Stimulated activated CD4-positive, alpha-beta T cell treated with anti-CD3 and anti-CD28 coated beads, Interleukin-4, amount 100 ng/mL, for 48 hours (primary cell): ENCODE data around the gene ZNF326.
A peak's percentile ranks its signal among the peaks of the same experiment; 100 is the strongest.
"Not testable (repeated sequence)": the region's sequence is repeated elsewhere in the genome, so short reads cannot be mapped to it uniquely, and the experiment has no call there.

Experiments used
- DNase-seq, 2 donors: peaks; one replicate each; pipeline ENCODE4 v3.0.0-alpha.2; 2020; ENCODE audit warnings: low read depth in 2 of 2

ZNF326 gene

DNA sequence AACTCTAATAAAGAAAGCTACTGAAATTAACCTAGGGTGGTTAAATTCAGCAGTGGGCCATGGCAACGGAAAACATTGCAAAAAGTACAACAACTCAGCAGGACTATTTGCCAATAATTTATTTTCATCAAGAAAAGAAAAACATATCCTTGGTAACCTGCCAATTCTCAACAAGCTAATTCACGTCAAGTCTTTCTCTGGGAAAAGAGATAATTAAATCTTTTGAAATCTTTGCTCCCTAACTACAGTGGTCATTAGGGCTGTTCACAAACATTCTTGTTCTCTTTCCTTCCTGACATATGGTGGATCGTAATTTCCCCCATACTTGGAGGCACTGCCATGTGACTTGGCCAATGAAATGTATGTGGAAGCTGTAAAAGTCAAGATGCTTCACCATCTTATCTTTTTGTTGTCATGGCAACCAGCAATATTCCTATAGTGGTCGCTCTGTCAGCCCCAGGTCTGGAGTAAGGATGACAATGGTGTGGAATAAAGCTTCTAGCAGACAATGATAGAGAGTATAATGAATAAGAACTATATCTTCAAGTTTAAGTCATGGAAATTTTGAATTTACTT lies 29.6 kb upstream of the ZNF326 start:
- no peak for DNase-seq

- no peak for DNase-seq
Measured at GRCh38 chr1:89966656-89967055, 28.3 kb upstream of the ZNF326 start.

DNA sequence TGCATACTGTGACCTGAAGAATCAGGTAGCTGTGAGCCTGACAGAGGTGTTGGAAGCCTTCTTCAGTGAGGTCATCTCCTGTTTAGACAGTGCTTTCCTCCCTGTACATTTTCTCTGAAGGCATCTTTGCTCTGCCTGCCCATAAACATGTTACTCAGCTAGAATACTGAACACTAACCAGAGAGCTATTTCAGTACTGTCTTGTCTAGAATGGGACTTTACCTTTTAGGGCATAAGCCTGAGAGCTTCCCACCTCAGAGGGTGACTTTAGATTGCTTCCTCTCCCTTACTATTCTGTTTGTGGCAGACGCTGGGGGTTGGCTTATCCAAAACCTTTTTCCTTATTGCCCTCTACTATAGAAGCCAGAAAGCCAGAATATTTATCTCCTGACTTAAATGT lies 23.3 kb upstream of the ZNF326 start:
- no peak for DNase-seq

- DNase-seq, result no peak
Measured at GRCh38 chr1:89972024-89972423, 22.9 kb upstream of the ZNF326 start.

DNA sequence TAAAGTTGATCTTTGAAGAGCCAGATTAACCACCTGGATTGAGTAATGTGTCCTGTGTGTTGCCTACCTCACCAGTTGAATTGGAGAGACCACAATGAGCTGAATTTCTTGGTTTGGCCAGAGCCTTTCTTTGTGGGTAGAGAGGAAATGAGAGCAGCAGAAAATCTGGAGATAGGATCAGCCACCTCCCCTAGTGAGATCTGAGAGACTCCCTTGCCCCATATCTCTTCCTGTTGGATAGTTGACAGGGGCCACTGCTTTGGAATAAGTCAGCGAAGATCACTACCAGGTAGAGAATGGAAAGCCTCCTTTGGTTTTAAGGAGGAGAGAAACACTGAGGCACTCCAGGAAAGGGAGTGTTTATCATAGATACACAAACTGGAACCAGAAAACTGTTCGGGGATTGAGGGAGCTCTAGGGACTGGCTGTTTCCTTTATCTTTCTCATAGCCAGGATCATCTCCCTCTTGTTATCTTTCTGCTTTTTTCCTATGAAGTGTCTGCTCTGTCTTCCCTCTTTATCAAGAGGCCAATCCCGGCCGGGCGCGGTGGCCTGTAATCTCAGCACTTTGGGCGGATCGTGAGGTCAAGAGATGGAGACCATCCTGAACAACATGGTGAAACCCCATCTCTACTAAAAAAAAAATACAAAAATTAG lies 21.3 kb upstream of the ZNF326 start:
- no peak for DNase-seq

- DNase-seq, result no peak
Measured at GRCh38 chr1:89974256-89974655, 20.7 kb upstream of the ZNF326 start.

DNA sequence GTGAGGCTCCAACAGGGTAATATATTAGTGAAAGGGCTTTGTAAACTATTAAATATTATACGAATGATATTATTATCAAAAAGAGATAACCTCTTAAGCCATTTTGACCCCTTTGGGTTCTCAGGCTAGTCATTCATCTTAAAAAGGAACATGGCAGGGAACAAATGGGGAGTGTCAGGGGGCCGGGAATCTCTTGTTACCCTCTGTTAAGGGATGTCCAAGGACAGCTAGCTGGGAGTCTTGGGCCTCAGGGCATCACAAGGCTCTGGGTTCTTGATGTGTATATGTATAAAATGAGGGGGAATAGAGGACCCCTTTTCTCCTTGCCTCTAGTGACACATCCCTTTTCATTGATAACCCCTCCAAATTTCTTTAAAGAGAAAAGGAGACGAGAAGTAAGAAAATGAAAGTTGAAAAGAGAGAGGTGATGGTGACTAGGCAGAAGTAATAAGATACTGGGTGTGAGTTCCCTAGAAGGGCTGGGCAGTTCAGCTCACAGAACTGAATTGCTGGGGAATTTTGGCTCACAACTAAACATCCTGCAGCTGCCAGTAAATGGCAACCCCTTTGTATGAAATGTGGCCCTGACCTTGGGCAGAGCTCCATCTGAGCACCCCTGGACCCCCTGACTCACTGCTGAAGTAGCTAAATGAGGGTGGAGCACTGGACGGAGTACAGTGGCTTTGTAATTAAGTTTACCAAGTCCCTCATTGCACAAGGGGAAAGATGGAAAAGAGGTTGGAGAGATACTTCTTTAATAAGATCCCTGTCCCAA lies 20.0 kb upstream of the ZNF326 start:
- DNase-seq, result no peak

DNA sequence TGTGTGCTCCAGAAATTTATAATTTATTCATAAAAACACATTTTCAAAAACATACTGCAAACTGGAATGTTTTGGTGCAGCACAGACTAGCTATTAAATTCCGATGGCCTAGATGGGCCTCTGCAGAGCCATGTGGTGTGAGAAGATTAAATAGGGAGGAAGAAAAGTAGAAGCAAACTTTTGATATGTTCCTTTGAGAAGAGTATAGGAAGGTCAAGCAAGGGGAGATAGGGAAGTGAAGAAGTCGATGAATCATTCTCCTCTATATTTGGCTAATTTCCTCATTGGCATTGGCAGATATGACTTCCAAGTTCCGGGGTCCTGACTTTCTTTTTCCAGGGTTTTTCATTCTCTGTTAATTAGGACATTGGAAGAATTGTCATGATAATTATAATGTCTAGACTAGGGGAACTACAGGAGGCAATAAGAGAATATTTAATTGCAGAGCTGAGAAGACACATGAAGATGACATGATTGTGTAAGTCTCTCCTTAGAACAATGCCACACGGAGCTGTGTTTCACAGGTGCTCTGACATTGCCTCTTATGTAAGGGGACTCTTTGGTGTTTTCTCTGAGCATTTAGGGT lies 19.3 kb upstream of the ZNF326 start:
- DNase-seq, result no peak

GRCh38 chr1:89978755-89979154 lies 16.2 kb upstream of the ZNF326 start:
- no peak for DNase-seq

DNA sequence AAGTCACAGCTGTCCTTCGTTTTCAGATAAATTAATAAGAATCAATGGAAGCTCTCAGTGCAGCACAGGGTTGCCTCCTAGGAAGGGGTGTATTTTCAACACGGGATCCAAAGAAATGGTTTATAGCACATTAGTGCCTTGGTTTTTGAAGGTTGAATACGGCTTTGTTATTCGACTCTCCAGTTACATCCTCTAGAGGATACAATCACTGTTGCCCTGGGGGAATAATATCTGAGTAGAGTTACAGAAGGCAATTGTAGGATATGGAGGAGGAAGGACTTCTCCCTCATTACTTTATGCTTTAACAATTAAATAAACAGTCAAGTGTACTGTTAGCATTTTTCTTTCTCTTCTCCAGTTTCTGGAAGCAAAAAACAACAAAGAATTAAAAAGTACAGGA lies 14.3 kb upstream of the ZNF326 start:
- no peak for DNase-seq

GRCh38 chr1:89982846-89983245 lies 12.1 kb upstream of the ZNF326 start:
- DNase-seq, result not testable (repeated sequence)

DNA sequence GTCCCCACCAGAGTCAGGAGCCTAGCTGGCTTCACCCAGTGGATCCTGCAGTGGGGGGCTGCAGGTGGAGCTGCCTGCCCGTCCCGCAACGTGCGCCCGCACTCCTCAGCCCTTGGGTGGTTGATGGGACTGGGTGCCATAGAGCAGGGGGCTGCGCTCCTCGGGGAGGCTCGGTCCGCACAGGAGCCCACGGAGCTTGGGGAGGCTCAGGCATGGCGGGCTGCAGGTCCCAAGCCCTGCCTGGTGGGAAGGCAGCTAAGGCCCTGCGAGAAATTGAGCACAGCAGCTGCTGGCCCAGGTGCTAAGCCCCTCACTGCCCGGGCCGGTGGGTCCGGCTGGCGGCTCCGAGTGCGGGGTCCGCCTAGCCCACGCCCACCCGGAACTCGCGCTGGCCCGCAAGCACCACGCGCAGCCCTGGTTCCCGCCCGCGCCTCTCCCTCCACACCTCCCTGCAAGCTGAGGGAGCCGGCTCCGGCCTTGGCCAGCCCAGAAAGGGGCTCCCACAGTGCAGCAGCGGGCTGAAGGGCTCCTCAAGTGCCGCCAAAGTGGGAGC lies 10.3 kb upstream of the ZNF326 start:
- not testable (repeated sequence) for DNase-seq

DNA sequence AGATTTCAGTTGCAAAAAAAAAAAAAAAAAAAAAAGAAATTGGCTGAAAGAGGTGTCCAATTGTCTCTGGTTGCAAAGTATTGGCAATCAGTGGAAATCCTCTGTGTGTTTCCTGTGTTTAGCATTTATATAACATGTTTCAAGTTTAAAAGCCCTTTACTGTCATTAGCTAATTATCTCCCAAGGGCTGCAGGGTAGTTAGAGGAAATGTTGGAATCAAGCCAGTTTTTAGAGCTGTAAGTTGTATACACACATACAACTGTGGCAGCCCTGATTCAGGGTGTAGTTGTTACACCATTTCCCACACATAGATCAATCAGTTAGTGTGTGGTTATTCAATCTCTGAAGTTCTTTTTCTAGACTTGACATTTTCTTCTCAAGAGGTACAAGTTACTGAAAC lies 8.9 kb upstream of the ZNF326 start:
- no peak for DNase-seq

GRCh38 chr1:89987159-89987819 lies 7.6 kb upstream of the ZNF326 start:
- DNase-seq, result peak in 1 of 2 donors; percentile 32

GRCh38 chr1:89989099-89989498 lies 5.8 kb upstream of the ZNF326 start:
- no peak for DNase-seq

DNA sequence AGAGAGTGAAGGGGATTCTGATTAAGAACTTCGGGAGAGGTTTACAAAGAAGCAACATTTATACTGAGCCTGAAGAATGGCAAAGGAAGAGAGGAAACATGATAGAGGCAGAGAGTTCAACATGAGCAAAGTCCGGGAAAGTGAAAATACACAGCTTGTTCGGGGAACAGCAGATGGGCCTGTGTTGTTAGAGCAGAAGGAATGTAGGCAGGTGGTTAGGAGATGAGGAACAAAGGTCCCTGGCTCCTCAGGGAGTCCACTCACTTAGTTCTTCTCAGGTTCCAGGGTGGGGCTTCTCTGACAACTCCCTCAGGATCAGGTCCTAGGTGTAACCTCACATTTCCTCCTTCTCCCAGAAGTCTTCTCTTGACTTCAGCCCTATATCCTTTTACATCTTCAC lies 5.1 kb upstream of the ZNF326 start:
- no peak for DNase-seq

DNA sequence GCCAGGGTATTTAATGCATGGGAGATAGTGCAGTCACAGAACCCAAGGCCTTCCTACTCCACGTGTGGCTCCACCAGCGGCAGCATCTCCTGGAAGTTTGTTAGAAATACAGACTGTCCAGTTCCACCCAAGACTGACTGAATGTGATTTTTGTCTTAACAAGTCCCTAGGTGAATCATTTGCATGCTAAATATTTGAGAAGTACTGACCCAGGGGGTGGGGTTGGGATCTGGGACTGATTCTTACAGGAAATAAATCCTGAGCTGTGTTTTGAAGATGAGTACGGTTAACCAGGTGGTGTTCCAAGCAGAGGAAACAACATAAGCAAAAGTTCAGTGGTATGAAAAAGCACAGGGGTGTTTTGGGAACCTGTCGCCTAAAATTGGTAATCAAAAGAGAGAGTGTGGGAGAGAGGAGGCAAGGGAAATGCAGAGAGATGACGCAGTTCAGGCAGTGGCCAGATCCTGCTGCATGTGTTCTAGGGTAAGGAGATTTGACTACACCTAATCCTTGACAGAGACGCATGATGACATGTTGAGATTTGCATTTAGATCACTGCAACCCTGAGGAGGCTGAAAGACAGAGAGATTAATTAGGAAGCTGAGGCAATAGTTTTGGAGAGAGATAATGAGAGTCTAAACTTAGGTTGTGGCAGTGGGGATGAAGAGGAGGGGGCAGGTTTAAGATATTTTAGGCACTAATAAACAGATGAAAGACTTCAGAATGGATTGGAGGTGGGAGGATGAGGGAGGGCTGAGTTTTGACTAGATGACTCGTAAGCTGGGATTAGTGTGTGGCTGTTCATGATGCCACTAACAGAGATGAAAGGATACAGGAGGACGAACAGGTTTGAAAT lies 3.7 kb upstream of the ZNF326 start:
- DNase-seq, result no peak

- no peak for DNase-seq
Measured at GRCh38 chr1:89993541-89993940, 1.4 kb upstream of the ZNF326 start.

- no peak for DNase-seq
Measured at GRCh38 chr1:89994231-89994804, 592 bp upstream of the ZNF326 start.

DNA sequence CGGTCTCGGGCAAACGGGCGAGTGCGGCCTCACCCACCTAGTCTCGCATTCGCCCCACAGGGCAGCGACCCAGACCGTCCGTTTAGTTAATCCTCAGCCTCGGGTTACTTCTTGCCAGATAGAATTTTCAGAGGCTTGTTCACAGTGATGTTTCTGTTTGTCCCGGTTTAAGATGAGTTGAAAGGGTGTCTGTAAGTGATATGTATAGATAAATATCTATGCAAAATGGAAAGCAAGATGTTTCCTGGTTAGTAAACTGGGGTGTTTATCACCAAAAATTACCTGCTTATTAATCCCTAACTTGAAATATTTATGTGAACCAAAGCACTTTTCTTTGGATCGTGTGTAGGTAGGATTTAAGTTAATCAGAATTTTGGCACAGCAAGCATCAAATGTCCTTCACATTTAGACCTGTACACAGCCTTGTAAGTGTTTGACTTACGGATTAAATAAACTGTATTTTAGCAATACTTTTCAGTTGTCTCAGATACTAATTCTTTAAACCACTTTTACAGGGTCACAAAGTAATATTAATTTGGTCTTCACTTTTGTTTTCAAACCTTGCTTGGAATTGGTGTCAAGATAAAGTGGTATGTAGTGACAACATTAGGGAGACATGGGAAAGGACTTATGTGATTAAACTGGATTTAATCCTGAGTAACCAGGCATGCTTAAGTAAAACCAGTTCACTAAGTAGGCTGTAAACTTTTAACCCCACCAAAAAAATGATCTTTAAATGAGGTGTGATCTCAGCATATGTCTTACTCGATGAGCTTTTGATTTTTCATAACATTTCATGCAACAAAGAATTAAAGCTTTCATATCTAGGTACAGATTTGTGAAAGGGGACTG lies 914 bp downstream of the ZNF326 start:
- DNase-seq, result no peak
